NCI-H526 treated with DMSO at 0.1 percent for 48 hours (cell line): ENCODE results near the gene LEPR.
A peak's percentile ranks its signal among the peaks of the same experiment; 100 is the strongest.
"Not testable (repeated sequence)": the region's sequence is repeated elsewhere in the genome, so short reads cannot be mapped to it uniquely, and the experiment has no call there.

Source experiments
- DNase-seq: peaks from one replicate; lab custom pipeline; 2025; lab: John Stamatoyannopoulos, UW

LEPR gene

DNA sequence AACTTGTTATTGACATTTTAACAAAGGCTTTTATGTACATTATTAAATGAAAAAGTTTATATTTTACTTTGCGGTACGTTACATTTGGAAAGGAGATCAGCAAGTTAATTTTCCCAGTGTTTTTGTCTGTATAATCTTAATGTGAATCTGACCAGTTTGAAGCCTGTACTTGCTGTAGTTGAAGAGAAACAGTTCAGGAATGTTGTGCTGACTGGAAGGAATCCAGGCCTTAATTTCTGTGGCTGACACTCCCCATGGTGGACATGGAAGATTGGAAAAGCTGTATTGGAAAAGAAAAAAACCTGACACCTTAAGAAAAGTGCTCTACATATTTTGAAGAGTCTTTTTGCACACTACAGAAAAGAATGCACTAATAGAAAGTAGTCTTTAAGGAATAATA, 15.5 kb downstream of the LEPR start:
- DNase-seq, result no peak

DNA sequence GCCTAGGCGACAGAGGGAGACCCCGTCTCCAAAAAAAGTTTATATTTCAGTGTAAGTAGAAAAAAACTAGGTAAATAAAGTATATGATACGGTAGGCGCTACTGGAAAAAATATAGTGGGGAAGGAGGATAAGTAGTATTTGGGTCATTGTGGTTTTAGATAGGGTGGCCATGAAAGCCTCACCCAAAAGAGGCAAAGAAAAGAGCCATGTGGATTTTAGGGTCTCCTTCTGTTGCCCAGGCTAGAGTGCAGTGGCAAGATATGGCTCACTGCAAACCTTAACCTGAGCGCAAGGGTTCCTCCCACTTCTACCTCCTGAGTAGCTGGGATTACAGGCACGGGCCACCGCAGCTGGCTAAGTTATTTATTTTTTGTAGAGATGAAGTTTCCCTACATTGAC, 17.1 kb downstream of the LEPR start:
- no peak for DNase-seq

DNA sequence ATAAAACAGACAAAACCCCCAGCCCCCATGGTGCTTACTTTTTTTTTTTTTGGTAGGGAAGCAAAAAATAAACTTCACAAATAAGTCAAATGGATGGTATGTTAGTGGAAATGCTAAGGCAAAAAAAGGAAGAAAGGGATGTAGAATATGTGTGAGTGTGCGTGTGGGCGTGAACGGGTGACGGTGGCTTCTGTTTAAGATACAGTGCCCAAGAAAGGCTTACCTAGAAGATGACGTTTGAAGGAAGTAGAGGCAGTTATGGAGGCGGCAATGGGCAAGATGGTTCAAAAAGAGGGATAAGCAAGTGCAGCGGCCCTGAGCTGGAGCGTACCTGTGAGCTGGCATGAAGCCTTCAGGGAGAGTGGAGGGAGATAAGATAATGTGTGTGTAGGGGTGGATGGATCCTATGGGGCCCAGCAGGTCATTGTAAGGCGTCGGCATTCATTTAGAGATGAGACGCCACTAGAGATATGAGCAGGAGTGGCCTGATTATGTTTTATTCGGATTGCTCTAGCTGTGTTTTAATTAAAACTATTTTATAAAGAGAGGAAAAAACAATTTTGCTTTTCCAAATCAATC, 19.9 kb downstream of the LEPR start:
- DNase-seq, result no peak

DNA sequence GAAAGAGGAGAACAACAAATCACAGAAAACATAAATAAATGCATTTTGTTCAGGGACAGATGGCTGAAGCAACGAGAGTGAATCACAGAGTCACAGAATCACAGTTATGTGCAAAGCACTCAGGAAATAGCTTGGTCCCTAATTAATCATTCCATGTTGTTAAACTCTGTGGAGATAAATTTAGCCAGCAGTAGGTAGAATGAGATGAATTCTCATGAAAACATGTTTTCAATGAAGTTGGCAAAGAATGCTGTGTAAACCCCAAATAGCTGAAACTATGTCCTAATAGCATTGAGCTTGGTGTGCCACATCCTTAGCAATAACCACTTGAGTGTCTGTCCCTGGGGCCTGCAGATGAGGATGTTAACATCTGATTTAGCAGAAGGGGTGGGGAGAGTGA, 20.4 kb downstream of the LEPR start:
- DNase-seq, result no peak

DNA sequence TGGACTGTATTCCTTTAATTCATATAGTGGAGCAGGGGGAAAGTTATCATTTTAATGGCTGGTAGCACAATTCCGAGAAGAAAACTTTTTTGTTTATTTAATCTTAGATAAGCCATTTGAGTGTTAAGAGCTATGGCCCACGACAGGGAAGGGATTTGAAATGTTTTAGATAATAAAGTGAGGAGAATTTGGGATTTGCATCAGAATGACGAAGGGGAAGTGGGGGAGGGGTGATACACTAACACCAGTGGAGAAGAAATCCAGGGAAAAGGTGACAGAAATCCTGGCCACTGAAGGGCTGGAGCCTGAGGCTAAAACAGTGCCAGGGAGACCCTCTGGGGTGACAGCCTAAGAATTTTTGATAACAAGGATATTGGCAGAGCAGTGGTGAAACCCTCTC, 21.0 kb downstream of the LEPR start:
- no peak for DNase-seq

DNA sequence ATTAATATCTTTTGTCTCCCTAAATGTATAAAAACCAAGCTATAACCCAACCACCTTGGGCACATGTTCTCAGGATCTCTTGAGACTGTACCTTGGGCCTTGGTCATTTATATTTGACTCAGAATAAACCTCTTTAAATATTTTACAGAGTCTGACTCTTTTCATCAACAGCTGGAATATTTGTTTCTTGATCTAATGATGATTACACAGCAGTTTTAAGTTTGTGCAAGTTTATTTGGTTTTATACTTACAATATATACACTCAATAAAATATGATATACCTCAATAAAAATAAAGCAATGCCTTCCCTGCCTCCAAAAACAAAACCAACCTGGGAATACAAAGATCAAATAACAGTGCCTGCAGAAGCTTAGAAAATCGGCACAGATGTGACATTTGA, 22.0 kb downstream of the LEPR start:
- DNase-seq, result no peak

DNA sequence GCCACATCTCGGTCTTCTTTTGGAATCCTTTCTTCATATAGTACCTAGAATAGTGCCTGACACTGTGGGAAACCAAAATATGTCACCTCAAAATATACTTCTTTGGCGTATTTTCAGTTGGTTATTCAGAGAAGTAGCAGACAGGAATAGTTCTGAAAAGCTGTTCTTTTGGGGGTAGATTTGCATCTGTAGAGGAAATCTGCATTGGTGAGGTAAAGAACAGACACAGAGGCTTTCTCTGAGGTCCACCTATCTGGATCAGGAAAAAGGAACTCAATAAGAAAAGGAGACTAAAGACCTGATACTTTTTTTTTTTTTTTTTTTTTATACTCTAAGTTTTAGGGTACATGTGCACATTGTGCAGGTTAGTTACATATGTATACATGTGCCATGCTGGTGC, 23.2 kb downstream of the LEPR start:
- no peak for DNase-seq

DNA sequence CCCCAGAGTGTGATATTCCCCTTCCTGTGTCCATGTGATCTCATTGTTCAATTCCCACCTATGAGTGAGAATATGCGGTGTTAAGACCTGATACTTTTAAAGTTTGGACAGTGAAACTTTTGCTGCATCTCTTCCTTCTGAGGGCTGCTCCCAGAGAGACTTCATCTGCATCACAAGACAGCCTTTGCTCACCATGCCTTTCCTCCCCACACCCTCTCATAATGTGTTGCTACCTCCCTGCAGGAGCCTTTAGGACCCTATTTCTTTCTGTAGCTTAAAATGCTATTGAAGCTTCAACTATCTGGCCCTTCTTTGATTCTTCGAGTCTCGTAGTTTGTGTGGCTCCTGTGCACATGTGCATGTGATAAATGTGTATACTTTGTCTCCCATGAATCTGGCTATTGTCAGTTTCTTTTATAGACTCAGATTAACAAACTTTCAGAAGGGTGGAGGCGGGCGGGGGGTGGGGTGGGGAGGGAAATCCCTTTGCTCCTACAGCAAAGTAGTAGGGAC, 23.7 kb downstream of the LEPR start:
- DNase-seq, result no peak

DNA sequence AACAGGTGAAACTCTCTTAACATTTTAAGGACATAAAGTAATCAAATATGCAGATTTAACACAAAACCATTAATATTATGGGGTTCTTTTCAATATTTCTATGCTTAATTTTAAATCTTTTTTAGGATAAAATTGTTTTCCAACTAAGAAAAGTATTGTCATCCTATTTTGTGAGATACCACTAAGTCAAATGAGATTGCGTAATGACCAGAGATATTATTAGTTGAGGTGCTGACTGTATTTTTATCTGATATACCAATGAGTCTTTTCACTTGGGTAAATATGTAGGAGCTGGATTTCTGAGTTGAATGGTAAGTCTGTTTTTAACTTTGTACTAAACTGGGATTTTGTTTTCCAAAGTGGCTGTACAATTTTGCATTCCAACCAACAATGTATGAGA, 25.4 kb downstream of the LEPR start:
- no peak for DNase-seq

DNA sequence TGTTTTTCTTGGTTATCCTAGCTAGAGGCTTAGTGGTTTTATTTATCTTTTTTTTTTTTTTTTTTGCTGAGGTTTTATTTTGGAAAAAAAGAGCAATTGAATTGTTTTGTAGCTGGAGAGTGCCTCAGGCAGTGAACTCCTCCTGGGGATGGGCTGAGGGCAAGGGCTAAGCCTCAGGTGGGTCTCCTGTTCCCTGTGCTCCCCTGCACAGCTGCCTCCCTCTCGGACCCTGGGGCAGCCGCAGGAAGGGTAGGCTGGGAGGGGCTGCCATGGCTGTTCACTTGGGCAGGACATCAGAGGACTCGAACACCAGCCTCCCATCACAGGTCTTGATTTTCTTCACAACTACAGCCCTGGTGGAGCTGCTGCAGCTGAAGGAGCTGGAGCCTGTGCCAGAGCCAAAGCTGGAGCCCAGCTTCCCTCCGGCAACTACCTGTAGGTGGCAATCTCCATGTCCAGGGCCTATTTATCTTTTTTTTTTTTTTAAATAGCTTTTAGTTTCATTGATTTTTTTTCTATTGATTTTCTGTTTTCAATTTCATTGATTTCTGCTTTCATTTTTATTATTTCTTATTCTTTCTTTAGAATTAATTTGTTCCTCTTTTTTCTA, 28.9 kb downstream of the LEPR start:
- DNase-seq, result no peak

DNA sequence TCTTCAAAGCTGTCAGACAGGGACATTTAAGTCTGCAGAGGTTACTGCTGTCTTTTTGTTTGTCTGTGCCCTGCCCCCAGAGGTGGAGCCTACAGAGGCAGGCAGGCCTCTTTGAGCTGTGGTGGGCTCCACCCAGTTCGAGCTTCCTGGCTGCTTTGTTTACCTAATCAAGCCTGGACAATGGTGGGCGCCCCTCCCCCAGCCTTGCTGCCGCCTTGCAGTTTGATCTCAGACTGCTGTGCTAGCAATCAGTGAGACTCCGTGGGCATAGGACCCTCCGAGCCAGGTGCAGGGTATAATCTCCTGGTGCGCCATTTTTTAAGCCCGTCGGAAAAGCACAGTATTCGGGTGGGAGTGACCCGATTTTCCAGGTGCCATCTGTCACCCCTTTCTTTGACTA, 35.2 kb downstream of the LEPR start:
- not testable (repeated sequence) for DNase-seq

DNA sequence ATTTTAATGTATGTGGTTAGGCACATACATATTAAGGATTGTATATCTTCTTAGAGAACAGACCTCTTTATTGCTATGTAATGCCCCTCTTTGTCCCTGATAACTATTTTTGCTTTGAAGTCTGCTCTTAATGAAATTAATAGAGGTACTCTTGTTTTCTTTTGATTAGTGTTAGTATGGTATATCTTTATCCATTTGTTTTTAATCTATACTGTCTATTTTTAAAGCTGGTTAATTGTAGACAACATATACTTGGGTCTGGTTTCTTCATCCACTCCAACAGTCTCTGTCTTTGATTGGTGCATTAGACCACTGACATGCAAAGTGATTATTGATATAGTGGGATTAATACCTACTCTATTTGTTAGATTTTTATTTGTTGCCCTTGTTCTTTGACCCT, 36.0 kb downstream of the LEPR start:
- no peak for DNase-seq

DNA sequence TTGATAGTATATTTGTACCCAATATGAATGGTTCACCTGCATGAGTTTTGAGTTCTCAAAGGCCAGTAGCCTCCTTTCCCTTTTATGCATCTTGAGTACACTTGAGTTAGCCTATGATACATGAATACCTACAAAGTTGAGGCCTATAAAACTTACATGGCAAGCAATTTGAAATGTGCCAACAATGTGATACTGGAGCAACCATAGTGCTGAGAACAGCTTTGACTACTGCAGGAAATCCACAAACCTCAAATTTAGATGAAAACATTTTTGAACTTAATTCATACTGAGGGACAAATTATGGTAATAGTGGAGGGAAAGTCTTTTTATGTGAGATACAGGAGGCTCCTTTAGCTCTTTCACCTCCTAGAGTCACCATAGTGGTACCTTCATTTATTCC, 37.4 kb downstream of the LEPR start:
- no peak for DNase-seq

DNA sequence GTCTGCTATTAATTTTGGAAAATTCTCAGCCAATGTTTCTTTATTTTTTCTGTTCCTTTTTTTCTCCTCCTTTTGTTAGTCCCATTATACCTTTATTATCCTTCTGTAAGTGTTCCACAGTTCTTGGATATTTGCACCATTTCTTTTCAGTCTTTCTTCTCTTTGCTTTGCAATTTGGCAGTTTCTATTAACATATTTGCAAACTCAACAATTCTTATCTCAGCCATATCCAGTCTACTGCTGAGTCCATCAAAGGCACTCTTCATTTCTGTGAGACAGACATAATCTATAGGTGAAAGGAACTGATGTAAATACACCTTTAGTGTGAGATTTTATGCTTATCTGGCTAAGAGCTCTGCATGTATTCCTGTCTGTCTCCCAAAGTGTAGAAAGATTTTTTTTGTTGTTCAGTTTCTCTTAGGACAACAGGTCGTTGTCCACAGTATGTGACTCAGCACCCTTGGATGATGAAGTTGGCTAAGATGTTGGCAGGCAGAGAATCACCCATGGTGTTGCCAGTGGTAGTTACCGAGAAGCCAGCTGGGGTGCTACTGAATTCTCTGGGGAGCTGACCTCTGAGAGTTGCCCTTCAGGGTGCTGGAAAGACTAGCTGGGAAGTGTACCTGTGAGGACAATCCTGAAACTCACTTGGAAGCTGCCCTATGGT, 38.4 kb downstream of the LEPR start:
- DNase-seq, result no peak

DNA sequence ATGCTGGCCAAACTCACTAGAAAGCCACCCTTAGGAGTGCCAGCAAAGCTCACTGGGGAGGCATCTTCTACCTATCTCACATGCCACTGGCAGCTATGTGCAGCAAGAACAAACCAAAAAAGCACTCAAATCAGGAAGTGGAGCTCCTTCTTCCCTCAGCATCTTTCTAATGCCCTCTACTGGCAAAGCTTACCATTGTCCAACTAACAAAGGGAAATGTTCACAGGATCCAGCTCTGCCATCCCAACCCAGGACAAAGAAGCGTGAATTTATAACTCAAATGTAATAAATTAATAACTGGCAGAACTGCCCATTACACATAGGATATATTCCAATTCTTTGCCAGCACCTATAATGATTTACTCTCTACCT, 38.9 kb downstream of the LEPR start:
- no peak for DNase-seq

DNA sequence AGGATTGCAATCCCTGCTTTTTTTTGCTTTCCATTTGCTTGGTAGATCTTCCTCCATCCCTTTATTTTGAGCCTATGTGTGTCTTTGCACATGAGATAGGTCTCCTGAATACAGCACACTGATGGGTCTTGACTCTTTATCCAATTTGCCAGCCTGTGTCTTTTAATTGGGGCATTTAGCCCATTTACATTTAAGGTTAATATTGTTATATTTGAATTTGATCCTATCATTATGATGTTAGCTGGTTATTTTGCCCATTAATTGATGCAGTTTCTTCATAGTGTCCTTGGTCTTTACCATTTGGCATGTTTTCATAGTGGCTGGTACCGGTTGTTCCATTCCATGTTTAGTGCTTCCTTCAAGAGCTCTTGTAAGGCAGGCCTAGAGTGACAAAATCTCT, 45.4 kb downstream of the LEPR start:
- not testable (repeated sequence) for DNase-seq

DNA sequence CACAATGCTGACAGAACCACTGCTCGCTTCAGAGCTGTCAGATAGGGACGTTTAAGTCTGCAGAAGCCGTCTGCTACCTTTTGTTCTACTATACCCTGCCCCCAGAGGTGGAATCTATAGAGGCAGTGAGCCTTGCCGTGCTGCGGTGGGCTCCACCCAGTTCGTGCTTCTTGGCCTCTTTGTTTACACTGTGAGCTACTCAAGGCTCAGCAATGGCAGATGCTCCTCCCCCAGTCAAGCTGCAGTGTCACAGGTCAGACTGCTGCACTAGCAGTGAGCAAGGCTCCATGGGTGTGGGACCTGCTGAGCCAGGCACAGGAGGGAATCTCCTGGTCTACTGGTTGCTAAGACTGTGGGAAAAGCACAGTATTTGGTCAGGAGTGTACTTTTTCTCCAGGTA, 47.1 kb downstream of the LEPR start:
- peak; percentile 58 for DNase-seq

DNA sequence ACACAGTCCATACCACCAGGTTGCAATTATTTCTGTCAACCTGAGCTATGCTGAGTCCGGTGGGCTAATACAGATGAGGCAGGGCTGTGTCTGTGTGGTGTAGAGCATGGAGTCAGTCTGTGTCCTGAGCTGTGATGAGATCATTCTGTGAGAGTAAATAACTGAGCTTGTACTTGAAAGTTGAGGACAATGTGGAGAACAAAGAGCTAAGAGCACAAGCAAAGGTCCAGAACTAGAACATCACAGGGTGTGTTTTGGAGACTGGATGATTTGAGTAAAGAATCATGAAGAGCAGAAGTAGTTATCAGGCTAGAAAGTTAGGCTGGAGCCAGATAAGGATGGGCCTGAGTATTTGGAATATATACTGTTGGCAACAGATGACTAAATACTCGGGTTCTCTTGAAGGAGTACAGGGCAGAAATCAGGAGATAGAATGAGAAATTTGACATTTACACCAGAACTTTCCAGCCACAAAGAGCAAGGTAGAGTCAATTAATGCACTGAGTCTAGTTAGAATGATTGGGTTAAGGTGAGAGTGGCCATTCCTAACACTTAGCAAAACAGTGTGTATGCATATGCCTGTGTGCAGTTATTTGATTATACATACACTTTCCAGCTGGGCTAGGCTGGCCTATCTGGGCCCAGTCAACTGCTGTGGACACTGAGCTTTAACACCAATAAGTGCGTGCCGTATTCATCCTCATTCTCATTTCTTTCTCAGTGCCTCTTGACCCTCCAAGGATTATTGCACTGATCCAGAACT, 48.8 kb downstream of the LEPR start:
- DNase-seq, result no peak

DNA sequence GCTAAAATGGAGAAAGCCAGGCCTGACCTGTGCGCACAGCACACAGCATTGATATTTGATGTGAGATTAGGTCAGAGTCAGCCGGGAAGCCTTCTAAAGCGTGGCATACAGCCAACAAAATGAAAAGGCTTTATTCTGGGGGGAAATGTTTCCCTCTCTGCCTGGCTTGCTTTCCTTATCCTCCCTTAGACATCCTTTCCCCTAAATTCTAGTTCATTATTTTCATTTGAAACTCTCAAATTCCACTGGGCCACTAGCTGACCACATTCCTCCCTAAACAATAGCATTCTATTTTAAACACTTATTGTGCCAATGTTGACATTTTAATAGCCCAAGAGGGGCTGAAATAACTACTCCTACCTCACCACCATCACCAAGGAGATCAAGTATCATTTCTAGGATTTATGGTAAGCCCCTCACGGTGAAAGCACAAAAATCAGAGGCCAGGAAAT, 49.4 kb downstream of the LEPR start:
- DNase-seq, result no peak
